ENCODE measurements around the gene ATP6V1G2.
A peak's percentile ranks its signal among the peaks of the same experiment; 100 is the strongest.

DNA sequence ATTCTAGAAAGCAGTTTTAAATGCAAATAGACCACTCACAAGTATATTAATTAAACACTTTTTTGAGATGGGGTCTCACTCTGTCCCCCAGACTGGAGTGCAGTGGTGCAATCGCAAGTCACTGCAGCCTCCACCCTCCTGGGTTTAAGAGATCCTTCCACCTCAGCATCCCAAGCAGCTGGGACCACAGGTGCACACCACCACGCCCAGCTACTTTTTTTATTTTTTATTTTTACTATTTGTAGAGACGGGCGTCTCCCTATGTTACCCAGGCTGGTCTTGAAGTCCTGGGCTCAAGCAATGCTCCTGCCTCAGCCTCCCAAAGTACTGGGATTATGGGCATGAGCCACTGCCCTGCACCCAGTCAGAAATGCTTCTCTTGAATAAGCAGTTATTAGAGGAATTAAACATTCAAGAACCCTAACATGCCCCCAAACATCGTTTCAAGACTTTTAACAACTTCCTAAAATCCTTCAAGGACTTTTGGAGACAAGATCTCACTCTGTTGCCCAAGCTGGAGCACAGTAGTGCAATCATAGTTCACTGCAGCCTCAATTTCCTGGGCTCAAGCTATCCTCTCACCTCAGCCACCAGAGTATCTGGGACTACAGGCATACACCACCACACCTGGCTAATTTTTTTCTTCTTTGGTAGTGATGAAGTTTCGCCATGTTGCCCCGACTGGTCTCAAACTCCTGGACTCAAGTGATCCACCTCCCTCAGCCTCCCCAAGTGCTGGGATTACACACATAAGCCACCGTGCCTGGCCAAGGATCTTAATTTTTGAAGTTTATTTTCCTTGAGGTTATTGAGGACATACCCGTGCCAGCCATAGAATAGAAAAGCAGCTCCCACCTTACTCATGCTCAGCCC is 14.4 kb downstream of the ATP6V1G2 start:
- TF ChIP-seq POLR2A (IDR thresholded peaks at IDR 0.05; ENCODE audit: low read depth, low read length) (peak; percentile 26; the same call in 1 of the 2 replicates), POLR2AphosphoS5 (IDR thresholded peaks at IDR 0.05; ENCODE audit: low read depth, low read length) (peak; percentile 2; the same call in 1 of the 2 replicates), TAF1 (IDR thresholded peaks at IDR 0.05; ENCODE audit: borderline replicate concordance, low read depth, low read length) (no peak)

Measured in GM12892 (cell line).